ENCODE data around the gene AADACL2. TPM values are rescaled to one million over a fixed set of nuclear protein-coding genes. Genes with fewer than 3 reads are reported as not detected.

The AADACL2 gene
- polyA plus RNA-seq, 2 donors = 0.12 to 0.33 TPM

DNA sequence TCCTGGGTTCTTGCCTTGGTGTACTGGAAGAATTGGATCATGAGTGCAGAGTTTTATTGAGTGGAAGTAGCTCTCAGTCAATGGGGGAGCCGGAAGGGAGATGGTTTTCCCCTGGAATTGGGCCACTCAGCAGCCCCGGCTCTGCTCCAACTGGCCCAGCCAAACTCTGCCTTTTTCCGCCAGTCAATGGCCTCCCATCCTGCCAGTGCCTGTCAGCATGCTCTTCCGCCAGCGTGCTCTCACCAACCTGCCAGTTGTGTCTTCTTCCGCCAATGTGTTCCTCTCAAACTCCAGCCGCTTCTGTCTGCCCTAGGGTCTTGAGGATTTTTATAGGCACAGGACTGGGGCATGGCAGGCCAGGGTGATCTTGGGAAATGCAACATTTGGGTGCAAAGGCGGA lies 12.4 kb upstream of the AADACL2 start:
- no peaks in the 10 kb centered on the region for H3K36me3 ChIP-seq (ENCODE audit: control insufficient read depth in 2 of 2, insufficient read depth in 2 of 2, low read length in 1 of 2)
- H3K4me3 ChIP-seq (ENCODE audit: low read depth in 1 of 2, low read length in 2 of 2) = no peak overlapping the region
- no peak overlapping the region for H3K27ac ChIP-seq (ENCODE audit: low read depth in 2 of 2, low read length in 1 of 2)
- no peaks in the 10 kb centered on the region for H3K9me3 ChIP-seq (ENCODE audit: control insufficient read depth in 2 of 2, insufficient read depth in 1 of 2, low read depth in 1 of 2, low read length in 1 of 2)
- 90 to 93% methylated on average over 8 of the region's 8 CpGs for WGBS, 2 donors
- H3K4me1 ChIP-seq (ENCODE audit: control insufficient read depth in 2 of 2, insufficient read depth in 2 of 2, low read length in 1 of 2) = no peaks in the 10 kb centered on the region
- no peaks in the 10 kb centered on the region for H3K27me3 ChIP-seq (ENCODE audit: control insufficient read depth in 1 of 2, insufficient read depth in 2 of 2, low read length in 2 of 2)

- 82 to 90% methylated on average over 2 of the region's 2 CpGs for WGBS, 2 donors
- Histone ChIP-seq H3K4me3 (ENCODE audit: low read depth in 1 of 2, low read length in 2 of 2) (no peak overlapping the region), H3K27ac (ENCODE audit: low read depth in 2 of 2, low read length in 1 of 2) (no peak overlapping the region), H3K36me3 (ENCODE audit: control insufficient read depth in 2 of 2, insufficient read depth in 2 of 2, low read length in 1 of 2) (no peaks in the 10 kb centered on the region), H3K27me3 (ENCODE audit: control insufficient read depth in 1 of 2, insufficient read depth in 2 of 2, low read length in 2 of 2) (no peaks in the 10 kb centered on the region), H3K9me3 (ENCODE audit: control insufficient read depth in 2 of 2, insufficient read depth in 1 of 2, low read depth in 1 of 2, low read length in 1 of 2) (no peaks in the 10 kb centered on the region), H3K4me1 (ENCODE audit: control insufficient read depth in 2 of 2, insufficient read depth in 2 of 2, low read length in 1 of 2) (no peaks in the 10 kb centered on the region)
Measured at GRCh38 chr3:151722856-151723255, 10.9 kb upstream of the AADACL2 start.

DNA sequence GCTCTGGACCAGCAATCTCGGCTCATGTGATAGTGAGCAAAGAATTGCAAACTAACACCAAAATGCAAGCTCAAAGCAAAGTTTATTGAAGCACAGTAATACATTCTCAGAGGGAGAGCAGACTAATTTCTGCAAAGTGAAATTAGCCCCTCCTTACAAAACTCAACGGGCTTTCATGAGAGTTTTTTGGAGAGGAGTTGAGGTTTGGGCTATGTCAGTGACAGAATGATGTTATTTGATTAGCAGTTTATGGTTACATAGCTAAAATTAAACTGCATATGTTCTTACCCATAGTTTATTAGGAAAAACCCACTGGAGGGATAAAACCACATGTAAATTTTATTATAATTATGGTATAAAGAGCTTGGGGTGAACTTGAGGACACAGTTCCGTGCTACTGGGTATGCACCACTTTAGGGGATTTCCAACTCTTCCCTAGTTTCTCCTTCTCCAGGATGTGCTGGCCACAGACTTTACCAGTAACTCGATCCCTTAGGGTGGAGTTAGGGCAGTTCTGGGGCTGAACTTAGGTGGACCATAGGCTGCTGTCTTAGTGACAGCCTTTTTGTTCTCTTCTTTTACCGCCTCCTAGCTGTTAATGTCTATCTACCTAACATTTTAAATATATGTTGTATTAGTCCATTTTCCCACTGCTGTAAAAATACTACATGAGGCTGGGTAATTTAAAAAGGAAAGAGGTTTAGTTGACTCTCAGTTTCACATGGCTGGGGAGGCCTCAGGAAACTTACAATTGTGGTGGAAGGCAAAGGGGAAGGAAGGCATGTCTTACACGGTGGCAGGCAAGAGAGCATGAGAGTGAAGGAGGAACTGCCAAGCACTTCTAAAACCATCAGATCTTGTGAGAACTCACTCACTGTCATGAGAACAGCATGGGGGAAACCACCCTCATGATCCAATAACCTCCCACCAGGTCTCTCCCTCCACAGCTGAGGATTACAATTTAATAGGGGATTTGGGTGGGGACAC lies 8.9 kb upstream of the AADACL2 start:
- H3K27ac ChIP-seq (ENCODE audit: low read depth in 2 of 2, low read length in 1 of 2) = no peak overlapping the region
- no peaks in the 10 kb centered on the region for H3K27me3 ChIP-seq (ENCODE audit: control insufficient read depth in 1 of 2, insufficient read depth in 2 of 2, low read length in 2 of 2)
- no peaks in the 10 kb centered on the region for H3K9me3 ChIP-seq (ENCODE audit: control insufficient read depth in 2 of 2, insufficient read depth in 1 of 2, low read depth in 1 of 2, low read length in 1 of 2)
- no peaks in the 10 kb centered on the region for H3K36me3 ChIP-seq (ENCODE audit: control insufficient read depth in 2 of 2, insufficient read depth in 2 of 2, low read length in 1 of 2)
- WGBS, 2 donors = 80 to 82% methylated on average over 6 of the region's 6 CpGs
- no peak overlapping the region for H3K4me3 ChIP-seq (ENCODE audit: low read depth in 1 of 2, low read length in 2 of 2)
- no peaks in the 10 kb centered on the region for H3K4me1 ChIP-seq (ENCODE audit: control insufficient read depth in 2 of 2, insufficient read depth in 2 of 2, low read length in 1 of 2)

DNA sequence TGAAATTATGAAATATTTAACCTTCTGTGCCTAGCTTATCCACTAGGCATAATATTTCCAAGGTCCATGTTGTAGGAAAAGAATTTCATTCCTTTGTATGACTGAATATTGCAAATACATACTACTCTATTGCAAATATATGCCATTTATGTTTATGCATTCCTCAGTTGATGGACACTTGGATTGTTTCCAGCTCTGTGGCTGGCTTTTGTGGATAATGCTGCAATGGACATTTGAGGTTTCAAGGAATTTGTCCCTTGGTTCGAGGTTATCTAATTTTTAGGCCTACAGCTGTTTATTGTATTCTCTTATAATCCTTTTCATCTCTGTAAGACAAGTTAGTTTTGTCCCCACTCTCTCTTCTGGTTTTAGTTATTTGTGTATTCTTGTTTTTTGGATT lies 7.7 kb upstream of the AADACL2 start:
- Histone ChIP-seq H3K36me3 (ENCODE audit: control insufficient read depth in 2 of 2, insufficient read depth in 2 of 2, low read length in 1 of 2) (no peaks in the 10 kb centered on the region), H3K4me3 (ENCODE audit: low read depth in 1 of 2, low read length in 2 of 2) (no peak overlapping the region), H3K27me3 (ENCODE audit: control insufficient read depth in 1 of 2, insufficient read depth in 2 of 2, low read length in 2 of 2) (no peaks in the 10 kb centered on the region), H3K27ac (ENCODE audit: low read depth in 2 of 2, low read length in 1 of 2) (no peak overlapping the region), H3K4me1 (ENCODE audit: control insufficient read depth in 2 of 2, insufficient read depth in 2 of 2, low read length in 1 of 2) (no peaks in the 10 kb centered on the region), H3K9me3 (ENCODE audit: control insufficient read depth in 2 of 2, insufficient read depth in 1 of 2, low read depth in 1 of 2, low read length in 1 of 2) (no peaks in the 10 kb centered on the region)
- 73 to 81% methylated on average over 1 of the region's 1 CpG for WGBS, 2 donors

DNA sequence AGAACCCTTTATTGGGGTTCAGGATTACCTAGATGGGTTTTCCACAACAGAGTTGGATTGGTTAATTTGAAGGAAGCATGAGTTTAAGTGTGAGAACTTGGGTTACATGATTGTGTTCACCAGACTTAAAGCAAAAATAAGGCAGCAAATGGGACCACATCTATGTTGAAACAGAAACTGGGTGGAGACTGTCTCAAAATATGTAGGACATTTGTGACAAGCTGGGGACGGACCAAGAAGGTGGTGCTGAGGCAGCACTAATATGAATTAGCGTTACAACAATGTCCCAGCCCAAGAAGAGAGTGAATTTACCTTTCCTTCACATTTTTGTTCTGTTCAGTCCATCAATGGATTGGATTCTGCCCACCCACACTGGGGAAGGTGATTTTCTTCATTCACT lies 866 bp upstream of the AADACL2 start:
- Histone ChIP-seq H3K27ac (ENCODE audit: low read depth in 2 of 2, low read length in 1 of 2) (no peak overlapping the region), H3K9me3 (ENCODE audit: control insufficient read depth in 2 of 2, insufficient read depth in 1 of 2, low read depth in 1 of 2, low read length in 1 of 2) (no peaks in the 10 kb centered on the region), H3K27me3 (ENCODE audit: control insufficient read depth in 1 of 2, insufficient read depth in 2 of 2, low read length in 2 of 2) (no peaks in the 10 kb centered on the region), H3K4me1 (ENCODE audit: control insufficient read depth in 2 of 2, insufficient read depth in 2 of 2, low read length in 1 of 2) (no peaks in the 10 kb centered on the region), H3K4me3 (ENCODE audit: low read depth in 1 of 2, low read length in 2 of 2) (no peak overlapping the region), H3K36me3 (ENCODE audit: control insufficient read depth in 2 of 2, insufficient read depth in 2 of 2, low read length in 1 of 2) (no peaks in the 10 kb centered on the region)
- 85 to 90% methylated on average over 2 of the region's 2 CpGs for WGBS, 2 donors

- H3K9me3 ChIP-seq (ENCODE audit: control insufficient read depth in 2 of 2, insufficient read depth in 1 of 2, low read depth in 1 of 2, low read length in 1 of 2) = no peaks in the 10 kb centered on the region
- H3K4me1 ChIP-seq (ENCODE audit: control insufficient read depth in 2 of 2, insufficient read depth in 2 of 2, low read length in 1 of 2) = no peaks in the 10 kb centered on the region
- 35 to 48% methylated on average over 4 of the region's 4 CpGs for WGBS, 2 donors
- no peaks in the 10 kb centered on the region for H3K36me3 ChIP-seq (ENCODE audit: control insufficient read depth in 2 of 2, insufficient read depth in 2 of 2, low read length in 1 of 2)
- H3K4me3 ChIP-seq (ENCODE audit: low read depth in 1 of 2, low read length in 2 of 2) = no peak overlapping the region
- H3K27ac ChIP-seq (ENCODE audit: low read depth in 2 of 2, low read length in 1 of 2) = no peak overlapping the region
- no peaks in the 10 kb centered on the region for H3K27me3 ChIP-seq (ENCODE audit: control insufficient read depth in 1 of 2, insufficient read depth in 2 of 2, low read length in 2 of 2)
Measured at GRCh38 chr3:151740581-151740980, 6.9 kb downstream of the AADACL2 start.

- Histone ChIP-seq H3K4me1 (ENCODE audit: control insufficient read depth in 2 of 2, insufficient read depth in 2 of 2, low read length in 1 of 2) (no peaks in the 10 kb centered on the region), H3K27ac (ENCODE audit: low read depth in 2 of 2, low read length in 1 of 2) (no peak overlapping the region)
- 58 to 70% methylated on average over 4 of the region's 4 CpGs for WGBS, 2 donors
Measured at GRCh38 chr3:151743855-151744254, 10.1 kb downstream of the AADACL2 start.

DNA sequence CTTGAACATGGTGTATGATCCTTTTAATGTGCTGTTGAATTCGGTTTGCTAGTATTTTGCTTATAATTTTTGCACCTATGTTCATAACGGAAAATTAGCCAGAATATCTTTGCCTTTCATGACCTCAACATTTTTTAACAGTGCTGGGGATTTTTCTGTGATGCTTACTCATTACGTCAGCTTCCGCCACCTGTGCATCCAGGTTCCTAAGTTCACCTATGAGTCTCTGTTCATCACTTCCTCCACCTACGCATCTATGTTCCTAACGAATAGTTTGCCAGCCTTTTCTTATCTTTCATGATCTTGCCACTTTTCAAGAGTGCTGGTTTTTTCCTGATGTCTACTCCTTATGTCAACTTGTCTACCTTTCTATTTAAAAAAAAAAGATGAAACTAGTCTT lies 16.5 kb downstream of the AADACL2 start:
- H3K27me3 ChIP-seq (ENCODE audit: control insufficient read depth in 1 of 2, insufficient read depth in 2 of 2, low read length in 2 of 2) = no peaks in the 10 kb centered on the region
- H3K4me3 ChIP-seq (ENCODE audit: low read depth in 1 of 2, low read length in 2 of 2) = no peak overlapping the region
- WGBS, 2 donors = 82 to 85% methylated on average over 6 of the region's 6 CpGs
- H3K4me1 ChIP-seq (ENCODE audit: control insufficient read depth in 2 of 2, insufficient read depth in 2 of 2, low read length in 1 of 2) = no peaks in the 10 kb centered on the region
- no peak overlapping the region for H3K27ac ChIP-seq (ENCODE audit: low read depth in 2 of 2, low read length in 1 of 2)
- no peaks in the 10 kb centered on the region for H3K9me3 ChIP-seq (ENCODE audit: control insufficient read depth in 2 of 2, insufficient read depth in 1 of 2, low read depth in 1 of 2, low read length in 1 of 2)
- no peaks in the 10 kb centered on the region for H3K36me3 ChIP-seq (ENCODE audit: control insufficient read depth in 2 of 2, insufficient read depth in 2 of 2, low read length in 1 of 2)

More at GRCh38 chr3:151743855-151744254, 10.1 kb downstream of the AADACL2 start:
- Histone ChIP-seq H3K36me3 (ENCODE audit: control insufficient read depth in 2 of 2, insufficient read depth in 2 of 2, low read length in 1 of 2) (no peaks in the 10 kb centered on the region), H3K4me3 (ENCODE audit: low read depth in 1 of 2, low read length in 2 of 2) (no peak overlapping the region), H3K9me3 (ENCODE audit: control insufficient read depth in 2 of 2, insufficient read depth in 1 of 2, low read depth in 1 of 2, low read length in 1 of 2) (no peaks in the 10 kb centered on the region), H3K27me3 (ENCODE audit: control insufficient read depth in 1 of 2, insufficient read depth in 2 of 2, low read length in 2 of 2) (no peaks in the 10 kb centered on the region)

GRCh38 chr3:151750678-151751077 lies 17.0 kb downstream of the AADACL2 start:
- H3K36me3 ChIP-seq (ENCODE audit: control insufficient read depth in 2 of 2, insufficient read depth in 2 of 2, low read length in 1 of 2) = no peaks in the 10 kb centered on the region
- H3K9me3 ChIP-seq (ENCODE audit: control insufficient read depth in 2 of 2, insufficient read depth in 1 of 2, low read depth in 1 of 2, low read length in 1 of 2) = no peaks in the 10 kb centered on the region
- no peaks in the 10 kb centered on the region for H3K4me1 ChIP-seq (ENCODE audit: control insufficient read depth in 2 of 2, insufficient read depth in 2 of 2, low read length in 1 of 2)
- WGBS, 2 donors = 77 to 85% methylated on average over 2 of the region's 2 CpGs
- no peak overlapping the region for H3K27ac ChIP-seq (ENCODE audit: low read depth in 2 of 2, low read length in 1 of 2)
- no peak overlapping the region for H3K4me3 ChIP-seq (ENCODE audit: low read depth in 1 of 2, low read length in 2 of 2)
- H3K27me3 ChIP-seq (ENCODE audit: control insufficient read depth in 1 of 2, insufficient read depth in 2 of 2, low read length in 2 of 2) = no peaks in the 10 kb centered on the region

DNA sequence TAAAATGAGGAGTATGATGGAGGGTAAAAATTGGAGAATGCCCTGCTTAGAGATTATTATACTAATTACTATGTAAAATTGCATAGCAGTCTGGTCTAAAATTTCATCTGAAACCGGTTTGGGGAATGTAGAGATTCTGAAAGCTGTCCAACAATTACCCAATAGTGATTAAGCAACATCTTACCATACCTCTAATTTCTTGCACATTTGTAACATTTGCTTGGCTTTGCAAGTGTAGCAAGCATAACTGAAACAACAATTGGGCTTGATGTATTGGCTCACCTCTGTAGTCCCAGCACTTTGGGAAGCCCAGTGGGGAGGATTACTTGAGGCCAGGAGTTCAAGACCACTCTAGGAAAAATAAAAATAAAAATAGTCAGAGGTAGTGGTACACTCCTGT lies 17.4 kb downstream of the AADACL2 start:
- no peaks in the 10 kb centered on the region for H3K27me3 ChIP-seq (ENCODE audit: control insufficient read depth in 1 of 2, insufficient read depth in 2 of 2, low read length in 2 of 2)
- no peaks in the 10 kb centered on the region for H3K9me3 ChIP-seq (ENCODE audit: control insufficient read depth in 2 of 2, insufficient read depth in 1 of 2, low read depth in 1 of 2, low read length in 1 of 2)
- no peaks in the 10 kb centered on the region for H3K36me3 ChIP-seq (ENCODE audit: control insufficient read depth in 2 of 2, insufficient read depth in 2 of 2, low read length in 1 of 2)
- WGBS, 2 donors = 18 to 32% methylated on average over 1 of the region's 1 CpG
- no peaks in the 10 kb centered on the region for H3K4me1 ChIP-seq (ENCODE audit: control insufficient read depth in 2 of 2, insufficient read depth in 2 of 2, low read length in 1 of 2)
- peak overlapping the region in 1 of 2 donors; percentile 8 for H3K27ac ChIP-seq (ENCODE audit: low read depth in 2 of 2, low read length in 1 of 2)
- H3K4me3 ChIP-seq (ENCODE audit: low read depth in 1 of 2, low read length in 2 of 2) = no peak overlapping the region
